ENCODE data around the gene RBM28.

RBM28 gene

GRCh38 chr7:128262273-128263028, 81.3 kb downstream of the RBM28 start:
- in situ Hi-C loops (cut with MboI; ENCODE audit: low sequenced_read_pairs, unreplicated experiment): no loop called here
- no peak for DNase-seq (ENCODE audit: low spot score)
- TF ChIP-seq CTCF (IDR thresholded peaks at IDR 0.05; ENCODE audit: borderline replicate concordance, control extremely low read depth, extremely low read depth, insufficient read depth, missing control alignments): no peak

- no peak for TF ChIP-seq CTCF (IDR thresholded peaks at IDR 0.05; ENCODE audit: borderline replicate concordance, control extremely low read depth, extremely low read depth, insufficient read depth, missing control alignments)
- DNase-seq (ENCODE audit: low spot score): no peak
- in situ Hi-C loops (cut with MboI; ENCODE audit: low sequenced_read_pairs, unreplicated experiment): no loop called here
These were observed 83.5 kb downstream of the RBM28 start for GRCh38 chr7:128260069-128260795.

GRCh38 chr7:128259131-128260061, 84.3 kb downstream of the RBM28 start:
- no peak for DNase-seq (ENCODE audit: low spot score)
- TF ChIP-seq CTCF (IDR thresholded peaks at IDR 0.05; ENCODE audit: borderline replicate concordance, control extremely low read depth, extremely low read depth, insufficient read depth, missing control alignments): no peak
- in situ Hi-C loops (cut with MboI; ENCODE audit: low sequenced_read_pairs, unreplicated experiment): no loop called here

- TF ChIP-seq CTCF (IDR thresholded peaks at IDR 0.05; ENCODE audit: borderline replicate concordance, control extremely low read depth, extremely low read depth, insufficient read depth, missing control alignments): no peak
- no peak for DNase-seq (ENCODE audit: low spot score)
- in situ Hi-C loops (cut with MboI; ENCODE audit: low sequenced_read_pairs, unreplicated experiment): no loop called here
These were observed 86.2 kb downstream of the RBM28 start for GRCh38 chr7:128257458-128257857.

GRCh38 chr7:128255271-128255670, 88.4 kb downstream of the RBM28 start:
- DNase-seq (ENCODE audit: low spot score): no peak
- no peak for TF ChIP-seq CTCF (IDR thresholded peaks at IDR 0.05; ENCODE audit: borderline replicate concordance, control extremely low read depth, extremely low read depth, insufficient read depth, missing control alignments)
- in situ Hi-C loops (cut with MboI; ENCODE audit: low sequenced_read_pairs, unreplicated experiment): no loop called here

GRCh38 chr7:128254470-128254869, 89.2 kb downstream of the RBM28 start:
- DNase-seq (ENCODE audit: low spot score): no peak
- in situ Hi-C loops (cut with MboI; ENCODE audit: low sequenced_read_pairs, unreplicated experiment): no loop called here
- TF ChIP-seq CTCF (IDR thresholded peaks at IDR 0.05; ENCODE audit: borderline replicate concordance, control extremely low read depth, extremely low read depth, insufficient read depth, missing control alignments): no peak

All from GM13976 (cell line).